Right renal cortex interstitium (tissue), 3 donors: ENCODE data around the gene LINC00305. TPM values are rescaled to one million over a fixed set of nuclear protein-coding genes. Genes with fewer than 3 reads are reported as not detected.

ENCODE experiments used
- DNase-seq, 3 donors: peaks; one replicate each; pipeline ENCODE4 v3.0.0-alpha.2; 2013; ENCODE audit warnings: low read depth in 3 of 3, low spot score in 2 of 3
- polyA plus RNA-seq, 3 donors: library from polyadenylated mRNA; unstranded; fragments of 120-200 nt; gene quantifications; one replicate each; pipeline ENCODE4 v1.2.1, GENCODE V29; 2013; ENCODE audit not compliant: insufficient read length in 3 of 3

The LINC00305 gene
- polyA plus RNA-seq: 1 to 10 TPM; 2.3 to 4.1 (median 3.4) TPM

GRCh38 chr18:64148988-64149387, at the start of gene LINC00305:
Gene LINC00305, minus strand, starts transcription at chr18:64149088.
- no peak for DNase-seq

- DNase-seq: no peak
These were observed 42.2 kb upstream of the LINC00305 start for GRCh38 chr18:64191069-64191468.

GRCh38 chr18:64185987-64186386, 37.1 kb upstream of the LINC00305 start:
- no peak for DNase-seq

- no peak for DNase-seq
These were observed 34.8 kb upstream of the LINC00305 start for GRCh38 chr18:64183665-64184064.

- DNase-seq: no peak
These were observed 31.7 kb upstream of the LINC00305 start for GRCh38 chr18:64180617-64181016.

- no peak for DNase-seq
These were observed 31.3 kb upstream of the LINC00305 start for GRCh38 chr18:64180171-64180570.

- DNase-seq: no peak
These were observed 30.7 kb upstream of the LINC00305 start for GRCh38 chr18:64179556-64180080.

GRCh38 chr18:64178860-64179259, 30.0 kb upstream of the LINC00305 start:
- DNase-seq: no peak

GRCh38 chr18:64175432-64175831, 26.5 kb upstream of the LINC00305 start:
- DNase-seq: no peak

GRCh38 chr18:64171576-64171975, 22.7 kb upstream of the LINC00305 start:
- DNase-seq: no peak

GRCh38 chr18:64167408-64167925, 18.6 kb upstream of the LINC00305 start:
- no peak for DNase-seq

GRCh38 chr18:64165906-64166305, 17.0 kb upstream of the LINC00305 start:
- DNase-seq: no peak

GRCh38 chr18:64164883-64165282, 16.0 kb upstream of the LINC00305 start:
- DNase-seq: no peak

- DNase-seq: no peak
These were observed 1.1 kb upstream of the LINC00305 start for GRCh38 chr18:64149916-64150438.

- DNase-seq: no peak
These were observed 6.0 kb downstream of the LINC00305 start for GRCh38 chr18:64142904-64143303.

GRCh38 chr18:64137914-64138313, 11.0 kb downstream of the LINC00305 start:
- no peak for DNase-seq

- DNase-seq: no peak
These were observed 14.7 kb downstream of the LINC00305 start for GRCh38 chr18:64134044-64134747.

- no peak for DNase-seq
These were observed 16.0 kb downstream of the LINC00305 start for GRCh38 chr18:64132871-64133270.

GRCh38 chr18:64131314-64131713, 17.6 kb downstream of the LINC00305 start:
- no peak for DNase-seq

GRCh38 chr18:64127172-64127571, 21.7 kb downstream of the LINC00305 start:
- DNase-seq: no peak

- no peak for DNase-seq
These were observed 29.0 kb downstream of the LINC00305 start for GRCh38 chr18:64119916-64120315.

- DNase-seq: no peak
These were observed 30.5 kb downstream of the LINC00305 start for GRCh38 chr18:64118406-64118805.
